Stimulated activated naive B cell treated with anti-CD40 and anti-IgM and Interleukin-4, amounts not matched to agents 10 μg/mL and 1 μg/mL and 100 μg/mL, for 72 hours (primary cell): ENCODE measurements around the gene THAP6.
"Not testable (repeated sequence)": the region's sequence is repeated elsewhere in the genome, so short reads cannot be mapped to it uniquely, and the experiment has no call there.

Experiments
- ATAC-seq, 2 donors: fragments of 150-1000 bp; cut with Tn5 transposase; replicated peaks; 2 replicates each; pipeline ENCODE4 v1.10.0; 2021; ENCODE audit warnings: moderate library complexity in 1 of 2
- DNase-seq: peaks from one replicate; pipeline ENCODE4 v3.0.0; 2021
- H3K27ac Mint-ChIP-seq: one replicate; pipeline ENCODE4 v1.8.0; 2022; ENCODE audit warnings: mild to moderate bottlenecking, mixed read lengths
- H3K27me3 Mint-ChIP-seq, 2 donors: one replicate each; pipeline ENCODE4 v1.8.0; 2022; ENCODE audit warnings: mixed read lengths in 2 of 2
- H3K36me3 Mint-ChIP-seq, 2 donors: one replicate each; pipeline ENCODE4 v1.8.0; 2022; ENCODE audit warnings: mixed read lengths in 2 of 2, mild to moderate bottlenecking in 1 of 2
- H3K4me1 Mint-ChIP-seq, 2 donors: one replicate each; pipeline ENCODE4 v1.8.0; 2022; ENCODE audit warnings: mixed read lengths in 2 of 2, mild to moderate bottlenecking in 1 of 2
- H3K4me3 Mint-ChIP-seq, 2 donors: one replicate each; pipeline ENCODE4 v1.8.0; 2022; ENCODE audit warnings: mild to moderate bottlenecking in 2 of 2, mixed read lengths in 2 of 2, moderate library complexity in 1 of 2
- H3K9me3 Mint-ChIP-seq, 2 donors: one replicate each; pipeline ENCODE4 v1.8.0; 2022; ENCODE audit warnings: mixed read lengths in 2 of 2, mild to moderate bottlenecking in 1 of 2

THAP6 gene

DNA sequence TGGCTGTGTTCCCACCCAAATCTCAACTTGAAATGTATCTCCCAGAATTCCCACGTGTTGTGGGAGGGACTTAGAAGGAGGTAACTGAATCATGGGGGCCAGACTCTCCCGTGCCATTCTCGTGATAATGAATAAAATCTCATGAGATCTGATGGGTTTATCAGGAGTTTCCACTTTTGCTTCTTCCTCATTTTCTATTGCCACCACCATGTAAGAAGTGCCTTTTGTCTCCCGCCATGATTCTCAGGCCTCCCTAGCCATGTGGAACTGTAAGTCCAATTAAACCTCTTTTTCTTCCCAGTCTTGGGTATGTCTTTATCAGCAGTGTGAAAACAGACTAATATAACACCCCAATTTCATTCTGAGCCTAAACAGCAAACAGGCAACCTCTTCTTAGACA lies 4.7 kb upstream of the THAP6 start:
- not testable (repeated sequence) for H3K27ac Mint-ChIP-seq, DNase-seq, ATAC-seq, H3K4me3 Mint-ChIP-seq, H3K9me3 Mint-ChIP-seq, H3K27me3 Mint-ChIP-seq
- peaks cover 11 to 22% of the 10 kb centered on the region in 2 donors for H3K4me1 Mint-ChIP-seq
- H3K36me3 Mint-ChIP-seq, result peaks cover 31 to 42% of the 10 kb centered on the region in 2 donors

DNA sequence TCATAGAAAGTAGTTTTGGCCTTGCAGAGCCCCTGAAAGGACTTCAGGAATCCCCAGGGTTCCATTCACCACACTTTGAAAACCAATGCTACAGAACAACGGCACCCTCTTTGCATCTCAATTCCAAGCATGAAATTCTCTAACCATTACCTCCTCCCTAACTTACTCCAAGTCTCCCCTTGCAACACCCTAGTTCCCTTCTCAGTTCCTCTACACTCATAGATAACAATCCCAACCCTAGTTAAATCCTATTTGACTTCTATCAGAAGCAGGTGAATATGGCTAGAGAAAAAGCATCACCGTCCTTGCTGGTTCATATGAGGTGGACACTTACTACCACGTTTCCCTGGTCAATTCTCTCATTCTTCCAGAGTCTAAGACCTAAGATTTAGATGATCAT lies 2.4 kb upstream of the THAP6 start:
- no peak overlapping the region for H3K4me3 Mint-ChIP-seq
- H3K36me3 Mint-ChIP-seq, result peaks cover 21 to 31% of the 10 kb centered on the region in 2 donors
- H3K27me3 Mint-ChIP-seq, result no peaks in the 10 kb centered on the region

DNA sequence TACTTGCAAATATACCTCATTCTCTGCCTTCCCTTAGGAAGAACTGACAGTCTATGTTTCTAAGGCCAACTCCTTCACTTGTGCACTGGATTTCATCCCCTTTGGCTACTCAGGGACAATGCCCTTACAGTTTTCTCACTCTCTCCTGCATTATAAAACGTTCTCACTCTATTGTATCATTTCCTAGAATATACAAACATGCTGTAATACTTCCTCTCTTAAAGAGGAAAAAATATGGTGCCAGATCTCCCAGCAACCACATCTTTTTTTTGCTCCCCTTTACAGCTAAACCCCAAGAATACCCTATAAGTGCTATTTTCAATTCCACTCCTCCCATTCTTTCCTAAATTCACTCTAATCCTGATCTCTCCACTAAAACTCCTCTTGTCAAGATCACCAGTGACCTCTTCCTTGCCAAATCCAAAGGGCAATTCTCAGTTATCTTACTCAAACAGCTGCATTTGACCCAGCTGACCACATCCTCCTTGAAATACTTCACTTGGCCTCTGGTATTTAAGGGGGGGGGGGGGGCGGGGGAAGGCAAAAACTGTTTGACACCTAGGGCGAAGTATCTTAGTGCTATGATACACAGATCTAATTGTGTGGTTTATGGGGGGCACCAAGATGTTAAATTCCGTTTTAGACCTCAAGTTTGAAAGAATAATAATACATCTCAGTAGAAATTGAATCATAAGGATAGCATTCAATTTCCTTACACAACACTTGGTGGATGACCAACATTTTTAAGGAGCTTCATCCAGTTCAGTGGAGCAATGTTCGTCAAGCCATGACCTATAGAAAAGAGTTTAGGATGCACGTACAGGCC lies 1.7 kb upstream of the THAP6 start:
- Mint-ChIP-seq H3K4me1 (peaks cover 14 to 21% of the 10 kb centered on the region in 2 donors), H3K36me3 (peaks cover 17 to 29% of the 10 kb centered on the region in 2 donors), H3K9me3 (peaks cover 4 to 7% of the 10 kb centered on the region in 2 donors), H3K27ac (no peak overlapping the region), H3K27me3 (no peaks in the 10 kb centered on the region), H3K4me3 (peak overlapping the region in 1 of 2 donors; percentile 91)
- ATAC-seq, result no peak
- DNase-seq, result no peak

More for the DNA sequence above, 2.4 kb upstream of the THAP6 start:
- DNase-seq, result no peak
- Mint-ChIP-seq H3K9me3 (peaks cover 4 to 7% of the 10 kb centered on the region in 2 donors), H3K27ac (no peak overlapping the region), H3K4me1 (peaks cover 14 to 22% of the 10 kb centered on the region in 2 donors)
- no peak for ATAC-seq

DNA sequence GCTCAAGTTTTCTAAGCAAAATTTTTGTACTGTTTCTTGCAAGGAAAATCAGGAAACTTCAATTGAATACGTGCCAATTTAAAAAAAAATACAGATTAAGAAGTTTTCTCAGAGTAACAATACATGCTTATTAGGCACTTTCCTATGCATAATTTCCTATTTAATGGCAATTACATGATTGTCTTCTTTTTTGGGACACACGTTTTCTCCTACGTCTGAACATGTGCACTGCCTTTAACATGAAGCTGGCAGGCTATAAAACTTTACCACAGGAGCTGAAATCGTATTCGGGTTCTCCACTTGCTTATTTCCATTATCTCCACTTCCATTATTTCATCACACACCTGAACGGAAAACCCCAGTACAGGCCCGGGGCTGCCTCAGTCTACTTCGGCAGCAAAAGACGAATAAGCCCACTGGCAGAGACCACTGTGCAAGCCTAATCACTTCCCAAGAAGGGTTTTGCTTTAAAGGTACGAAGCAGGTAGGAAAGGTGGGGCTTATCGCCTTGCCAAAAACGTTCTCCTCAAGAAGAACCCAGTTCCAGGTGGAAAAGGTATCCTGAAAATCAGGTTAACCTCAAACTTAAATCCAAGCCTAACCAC lies 645 bp upstream of the THAP6 start:
- peaks cover 17 to 31% of the 10 kb centered on the region in 2 donors for H3K36me3 Mint-ChIP-seq
- DNase-seq, result no peak
- H3K4me3 Mint-ChIP-seq, result peak overlapping the region in 1 of 2 donors; percentile 91
- peaks cover 14 to 21% of the 10 kb centered on the region in 2 donors for H3K4me1 Mint-ChIP-seq
- no peaks in the 10 kb centered on the region for H3K27me3 Mint-ChIP-seq
- peak in 1 of 2 donors; percentile 1 for ATAC-seq
- peaks cover 4 to 7% of the 10 kb centered on the region in 2 donors for H3K9me3 Mint-ChIP-seq
- H3K27ac Mint-ChIP-seq, result peak overlapping the region; percentile 95

DNA sequence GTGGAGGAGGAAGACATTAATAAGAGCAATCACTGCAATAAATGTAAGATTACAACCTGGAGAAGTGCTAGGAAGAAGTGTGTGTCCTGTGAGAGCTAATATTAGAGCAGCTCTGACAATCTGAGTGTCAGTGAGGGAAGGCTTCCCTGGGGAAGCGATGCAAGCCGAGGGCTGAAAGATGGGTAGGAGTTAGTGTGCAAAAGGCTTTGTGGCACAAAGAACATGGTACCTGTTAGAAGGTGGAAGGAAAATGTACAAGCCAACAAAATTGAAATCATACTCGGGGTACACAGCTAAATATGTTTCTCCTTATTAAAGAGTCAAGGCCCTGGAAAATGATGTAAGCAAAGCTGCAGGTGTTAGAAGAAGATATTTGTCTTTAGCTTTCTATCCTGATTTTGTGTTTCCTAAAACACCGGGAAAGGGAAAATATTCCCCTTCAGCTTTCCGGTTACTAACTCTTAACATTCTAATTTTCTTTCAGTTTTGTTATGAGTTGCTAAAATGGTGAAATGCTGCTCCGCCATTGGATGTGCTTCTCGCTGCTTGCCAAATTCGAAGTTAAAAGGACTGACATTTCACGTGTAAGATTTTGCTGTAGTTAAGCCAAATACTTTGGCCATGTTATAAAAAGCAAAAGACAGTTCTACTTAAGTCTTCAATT lies 808 bp downstream of the THAP6 start:
- peak overlapping the region; percentile 95 for H3K27ac Mint-ChIP-seq

DNA sequence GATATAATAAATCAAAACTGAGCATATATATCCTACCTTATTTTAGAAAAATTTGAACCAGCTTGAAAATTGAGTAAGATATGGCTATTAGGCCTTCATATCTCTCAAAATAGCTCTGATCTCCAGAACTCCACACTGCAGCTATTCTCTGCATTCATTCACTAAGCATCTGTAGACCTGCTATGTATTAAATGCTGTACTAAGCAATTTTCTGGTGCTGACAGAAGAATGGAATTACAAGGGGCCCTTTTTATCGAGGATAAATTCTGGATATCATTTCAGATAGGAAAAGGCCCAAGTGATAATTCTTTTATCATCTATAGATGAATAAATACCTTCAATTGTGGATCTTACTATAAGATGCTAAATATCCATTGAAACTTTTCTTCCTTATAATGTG lies 1.9 kb downstream of the THAP6 start:
- Mint-ChIP-seq H3K4me1 (peaks cover 7 to 18% of the 10 kb centered on the region in 2 donors), H3K4me3 (no peak overlapping the region), H3K27me3 (no peaks in the 10 kb centered on the region), H3K36me3 (peaks cover 21 to 32% of the 10 kb centered on the region in 2 donors), H3K9me3 (no peaks in the 10 kb centered on the region), H3K27ac (no peak overlapping the region)
- no peak for DNase-seq
- no peak for ATAC-seq

More for the DNA sequence above, 808 bp downstream of the THAP6 start:
- Mint-ChIP-seq H3K36me3 (peaks cover 17 to 32% of the 10 kb centered on the region in 2 donors), H3K4me1 (peaks cover 10 to 16% of the 10 kb centered on the region in 2 donors), H3K9me3 (peaks cover under 1 to 1% of the 10 kb centered on the region in 2 donors), H3K27me3 (no peaks in the 10 kb centered on the region), H3K4me3 (peak overlapping the region in 1 of 2 donors; percentile 91)
- DNase-seq (no peak), ATAC-seq (peak in 1 of 2 donors; percentile 2)

DNA sequence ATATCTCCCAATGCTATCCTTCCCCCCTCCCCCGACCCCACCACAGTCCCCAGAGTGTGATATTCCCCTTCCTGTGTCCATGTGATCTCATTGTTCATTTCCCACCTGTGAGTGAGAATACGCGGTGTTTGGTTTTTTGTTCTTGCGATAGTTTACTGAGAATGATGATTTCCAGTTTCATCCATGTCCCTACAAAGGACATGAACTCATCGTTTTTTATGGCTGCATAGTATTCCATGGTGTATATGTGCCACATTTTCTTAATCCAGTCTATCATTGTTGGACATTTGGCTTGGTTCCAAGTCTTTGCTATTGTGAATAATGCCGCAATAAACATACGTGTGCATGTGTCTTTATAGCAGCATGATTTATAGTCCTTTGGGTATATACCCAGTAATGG lies 5.2 kb downstream of the THAP6 start:
- Mint-ChIP-seq H3K36me3 (peaks cover 34 to 48% of the 10 kb centered on the region in 2 donors), H3K4me1 (peaks cover 6 to 23% of the 10 kb centered on the region in 2 donors)
- not testable (repeated sequence) for H3K4me3 Mint-ChIP-seq, H3K9me3 Mint-ChIP-seq, H3K27me3 Mint-ChIP-seq, ATAC-seq, H3K27ac Mint-ChIP-seq, DNase-seq

DNA sequence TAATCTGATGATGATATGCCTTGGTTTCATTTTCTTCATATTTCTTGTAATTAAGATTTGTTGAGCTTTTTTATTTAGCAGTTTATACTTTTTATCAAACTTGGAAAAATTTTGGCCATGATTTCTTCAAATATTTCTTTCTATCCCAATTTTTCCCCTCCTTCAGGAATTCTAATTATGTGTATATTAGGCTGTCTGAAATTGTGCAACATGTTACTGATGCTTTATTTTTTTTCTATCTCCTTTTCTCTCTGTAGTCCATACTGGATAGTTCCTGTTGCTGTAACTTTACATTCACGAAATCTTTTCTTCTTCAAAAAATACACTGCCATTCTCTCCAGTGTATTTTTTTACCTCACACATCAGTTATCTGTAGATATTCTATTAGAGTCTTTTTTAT lies 10.8 kb downstream of the THAP6 start:
- Mint-ChIP-seq H3K27ac (no peak overlapping the region), H3K36me3 (peaks cover 37 to 58% of the 10 kb centered on the region in 2 donors)

DNA sequence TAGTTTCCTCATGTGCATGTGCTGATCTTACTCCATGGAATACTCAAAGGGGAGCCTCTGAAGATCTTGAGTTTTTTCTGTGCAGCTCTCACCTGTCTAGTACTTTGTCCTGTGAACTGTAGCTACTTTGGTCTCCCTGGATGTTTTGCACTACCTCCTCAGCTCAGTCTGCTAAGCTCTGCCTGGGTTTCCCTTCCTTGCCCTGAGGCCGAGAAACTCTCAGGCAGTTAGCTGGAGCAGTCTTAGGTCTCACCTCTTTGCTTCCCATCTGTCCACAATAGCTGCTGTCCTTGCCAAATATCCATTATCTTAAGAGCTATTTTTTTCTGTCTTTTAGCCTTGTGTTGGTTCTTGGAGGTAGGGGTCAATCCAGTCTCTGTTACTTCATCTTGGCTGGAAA lies 11.6 kb downstream of the THAP6 start:
- no peak for DNase-seq
- Mint-ChIP-seq H3K36me3 (peaks cover 38 to 59% of the 10 kb centered on the region in 2 donors), H3K4me1 (peaks cover 1 to 11% of the 10 kb centered on the region in 2 donors), H3K4me3 (no peak overlapping the region), H3K9me3 (peaks cover 0 to 6% of the 10 kb centered on the region in 2 donors), H3K27ac (no peak overlapping the region), H3K27me3 (no peaks in the 10 kb centered on the region)
- no peak for ATAC-seq

More for the DNA sequence above, 10.8 kb downstream of the THAP6 start:
- Mint-ChIP-seq H3K9me3 (no peaks in the 10 kb centered on the region), H3K27me3 (no peaks in the 10 kb centered on the region), H3K4me1 (peaks cover 2 to 19% of the 10 kb centered on the region in 2 donors), H3K4me3 (no peak overlapping the region)
- no peak for ATAC-seq
- DNase-seq, result no peak

DNA sequence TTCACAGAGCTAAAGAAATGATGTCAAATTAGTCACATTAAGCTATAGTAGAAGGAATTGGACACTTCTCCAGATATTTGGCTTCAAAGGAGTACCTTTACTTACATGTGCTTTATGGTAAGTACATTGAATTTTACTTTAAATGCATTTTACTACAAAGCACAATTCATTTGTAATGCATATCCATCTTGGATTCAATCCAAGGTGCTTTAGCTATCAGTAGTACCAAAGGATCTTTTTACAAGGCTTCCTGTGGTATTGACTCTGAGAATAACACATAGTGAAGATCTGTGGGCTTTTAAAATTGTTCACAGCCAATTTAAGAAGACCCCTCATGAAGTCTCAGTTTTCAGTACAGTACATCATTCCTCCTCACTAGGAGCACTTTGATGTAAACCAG lies 13.2 kb downstream of the THAP6 start:
- H3K27me3 Mint-ChIP-seq, result no peaks in the 10 kb centered on the region
- H3K4me3 Mint-ChIP-seq, result no peak overlapping the region
- H3K4me1 Mint-ChIP-seq, result peaks cover under 1 to 9% of the 10 kb centered on the region in 2 donors
- ATAC-seq (no peak), DNase-seq (no peak)
- H3K27ac Mint-ChIP-seq, result no peak overlapping the region
- peaks cover 9 to 19% of the 10 kb centered on the region in 2 donors for H3K9me3 Mint-ChIP-seq
- H3K36me3 Mint-ChIP-seq, result peaks cover 50 to 69% of the 10 kb centered on the region in 2 donors

DNA sequence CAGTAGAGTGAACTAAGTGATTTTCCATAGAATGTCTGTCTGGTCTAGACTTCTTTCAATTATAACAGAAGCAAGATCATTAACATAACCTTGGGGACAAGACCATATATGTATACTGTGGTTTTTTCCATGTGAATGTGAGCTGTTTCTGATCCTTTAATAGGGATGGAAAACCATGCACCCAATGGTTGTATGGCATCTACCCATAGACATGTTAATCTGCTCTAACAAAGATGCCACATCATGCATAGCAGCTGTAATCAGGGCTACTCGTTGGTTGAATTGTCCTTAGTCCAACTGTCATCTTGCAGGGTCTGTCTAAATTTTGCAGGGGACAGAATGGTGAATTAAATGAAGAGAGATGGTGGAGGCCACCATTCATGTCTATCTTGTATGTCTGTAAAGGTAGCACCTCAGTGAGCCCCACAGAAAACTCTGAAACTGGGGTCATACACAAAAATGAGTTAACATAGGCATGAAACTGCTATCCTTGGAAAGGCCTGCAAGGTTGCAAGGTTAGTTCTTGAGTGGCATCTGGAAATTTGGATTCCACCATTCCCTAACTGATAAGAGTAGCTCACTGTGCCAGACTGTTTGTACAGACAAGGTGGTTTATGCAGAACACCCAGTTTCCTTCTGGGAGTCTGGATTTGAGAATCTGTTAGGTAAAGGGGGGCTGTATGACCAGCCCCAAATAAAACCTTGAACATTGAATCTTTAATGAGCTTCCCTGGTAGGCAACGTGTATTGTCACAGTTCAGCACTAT lies 16.5 kb downstream of the THAP6 start:
- Mint-ChIP-seq H3K4me1 (no peaks in the 10 kb centered on the region), H3K36me3 (peaks cover 40 to 62% of the 10 kb centered on the region in 2 donors)

DNA sequence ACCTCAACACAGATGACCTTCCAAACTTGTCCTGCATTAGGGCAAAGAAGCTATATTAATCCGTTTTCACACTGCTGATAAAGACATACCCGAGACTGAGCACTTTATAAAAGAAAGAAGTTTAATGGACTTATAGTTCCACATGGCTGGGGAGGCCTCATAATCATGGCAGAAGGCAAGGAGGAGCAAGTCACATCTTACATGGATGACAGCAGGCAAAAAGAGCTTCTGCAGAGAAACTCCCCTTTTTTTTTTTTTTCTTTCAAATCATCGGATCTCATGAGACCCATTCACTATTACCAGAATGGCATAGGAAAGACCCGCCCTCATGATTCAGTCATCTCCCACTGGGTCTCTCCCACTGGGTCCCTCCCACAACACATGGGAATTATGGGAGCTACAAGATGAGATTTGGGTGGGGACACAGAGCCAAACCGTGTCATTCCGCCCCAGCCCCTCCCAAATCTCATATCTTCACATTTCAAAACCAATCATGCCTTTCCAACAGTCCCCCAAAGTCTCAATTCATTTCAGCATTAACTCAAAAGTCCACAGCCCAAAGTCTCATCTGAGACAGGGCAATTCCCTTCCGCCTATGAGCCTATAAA lies 17.4 kb downstream of the THAP6 start:
- not testable (repeated sequence) for H3K4me3 Mint-ChIP-seq, H3K27ac Mint-ChIP-seq, H3K27me3 Mint-ChIP-seq, DNase-seq, ATAC-seq, H3K4me1 Mint-ChIP-seq
- Mint-ChIP-seq H3K9me3 (peaks cover 15 to 25% of the 10 kb centered on the region in 2 donors), H3K36me3 (peaks cover 37 to 54% of the 10 kb centered on the region in 2 donors)

More for the DNA sequence above, 16.5 kb downstream of the THAP6 start:
- ATAC-seq, result no peak
- Mint-ChIP-seq H3K9me3 (peaks cover 15 to 25% of the 10 kb centered on the region in 2 donors), H3K4me3 (no peak overlapping the region), H3K27me3 (no peaks in the 10 kb centered on the region), H3K27ac (no peak overlapping the region)
- no peak for DNase-seq

DNA sequence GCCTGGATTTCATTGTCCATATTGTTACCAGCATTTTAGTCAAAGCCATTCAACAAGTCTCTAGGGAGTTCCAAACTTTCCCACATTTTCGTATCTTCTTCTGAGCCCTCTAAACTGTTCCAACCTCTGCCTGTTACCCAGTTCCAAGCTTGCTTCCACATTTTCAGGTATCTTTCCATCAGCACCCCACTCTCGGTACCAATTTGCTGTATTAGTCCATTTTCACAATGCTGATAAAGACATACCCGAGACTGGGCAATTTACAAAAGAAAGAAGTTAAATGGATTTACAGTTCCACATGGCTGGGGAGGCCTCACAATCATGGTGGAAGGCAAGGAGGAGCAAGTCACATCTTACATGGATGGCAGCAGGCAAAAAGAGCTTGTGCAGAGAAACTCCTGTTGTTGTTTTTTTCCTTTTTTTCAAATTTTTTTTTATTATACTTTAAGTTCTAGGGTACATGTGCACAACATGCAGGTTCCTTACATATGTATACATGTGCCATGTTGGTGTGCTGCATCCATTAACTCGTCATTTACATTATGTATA lies 19.1 kb downstream of the THAP6 start:
- peaks cover 15 to 25% of the 10 kb centered on the region in 2 donors for H3K9me3 Mint-ChIP-seq
- DNase-seq, ATAC-seq, H3K4me1 Mint-ChIP-seq, H3K27me3 Mint-ChIP-seq, H3K4me3 Mint-ChIP-seq, H3K27ac Mint-ChIP-seq: not testable (repeated sequence)
- H3K36me3 Mint-ChIP-seq, result peaks cover 35 to 57% of the 10 kb centered on the region in 2 donors
